GM19238 (cell line): ENCODE results near the gene BMAL2.
A peak's percentile ranks its signal among the peaks of the same experiment; 100 is the strongest.

Experiments
- DNase-seq: peaks from one replicate; pipeline ENCODE4 v3.0.0; 2011; ENCODE audit warnings: low spot score; ENCODE audit not compliant: insufficient read length

The BMAL2 gene, protein sequence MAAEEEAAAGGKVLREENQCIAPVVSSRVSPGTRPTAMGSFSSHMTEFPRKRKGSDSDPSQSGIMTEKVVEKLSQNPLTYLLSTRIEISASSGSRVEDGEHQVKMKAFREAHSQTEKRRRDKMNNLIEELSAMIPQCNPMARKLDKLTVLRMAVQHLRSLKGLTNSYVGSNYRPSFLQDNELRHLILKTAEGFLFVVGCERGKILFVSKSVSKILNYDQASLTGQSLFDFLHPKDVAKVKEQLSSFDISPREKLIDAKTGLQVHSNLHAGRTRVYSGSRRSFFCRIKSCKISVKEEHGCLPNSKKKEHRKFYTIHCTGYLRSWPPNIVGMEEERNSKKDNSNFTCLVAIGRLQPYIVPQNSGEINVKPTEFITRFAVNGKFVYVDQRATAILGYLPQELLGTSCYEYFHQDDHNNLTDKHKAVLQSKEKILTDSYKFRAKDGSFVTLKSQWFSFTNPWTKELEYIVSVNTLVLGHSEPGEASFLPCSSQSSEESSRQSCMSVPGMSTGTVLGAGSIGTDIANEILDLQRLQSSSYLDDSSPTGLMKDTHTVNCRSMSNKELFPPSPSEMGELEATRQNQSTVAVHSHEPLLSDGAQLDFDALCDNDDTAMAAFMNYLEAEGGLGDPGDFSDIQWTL

DNA sequence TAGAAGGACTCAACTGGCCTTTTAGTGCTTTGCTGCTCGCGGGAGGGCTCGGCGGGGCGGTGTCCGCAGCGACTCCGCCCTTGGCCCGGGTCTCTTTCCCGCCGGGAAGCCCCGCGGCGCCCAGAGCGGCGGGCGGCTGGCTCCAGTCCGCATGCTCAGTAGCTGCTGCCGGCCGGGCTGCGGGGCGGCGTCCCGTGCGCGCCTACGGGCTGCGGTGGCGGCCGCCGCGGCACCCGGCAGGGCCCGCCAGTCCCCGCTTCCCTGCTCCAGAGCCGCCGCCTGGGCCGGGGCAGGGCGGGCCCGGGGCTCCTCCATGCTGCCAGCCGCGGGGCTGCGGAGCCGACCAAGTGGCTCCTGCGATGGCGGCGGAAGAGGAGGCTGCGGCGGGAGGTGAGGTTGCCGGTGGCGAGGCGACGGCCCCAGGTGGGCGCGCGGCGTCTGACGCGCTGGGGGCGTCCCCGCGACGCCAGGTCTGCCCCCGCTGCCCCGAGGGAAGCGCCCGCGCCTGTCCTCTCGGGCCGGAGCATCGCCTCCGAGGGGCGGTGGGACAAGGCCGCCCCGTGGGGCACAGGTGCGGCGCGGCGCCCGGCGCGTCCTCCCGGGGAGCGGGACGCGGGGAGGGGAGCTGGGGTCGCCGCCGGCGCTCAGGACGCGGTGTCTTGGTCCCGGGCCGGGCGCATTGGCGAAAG, at the start of gene BMAL2:
Gene BMAL2, plus strand, starts transcription at position 123 of the 689 bp plus-strand sequence. Its CDS starts 237 bp downstream, at position 360.
- DNase-seq: peak; percentile 62

DNA sequence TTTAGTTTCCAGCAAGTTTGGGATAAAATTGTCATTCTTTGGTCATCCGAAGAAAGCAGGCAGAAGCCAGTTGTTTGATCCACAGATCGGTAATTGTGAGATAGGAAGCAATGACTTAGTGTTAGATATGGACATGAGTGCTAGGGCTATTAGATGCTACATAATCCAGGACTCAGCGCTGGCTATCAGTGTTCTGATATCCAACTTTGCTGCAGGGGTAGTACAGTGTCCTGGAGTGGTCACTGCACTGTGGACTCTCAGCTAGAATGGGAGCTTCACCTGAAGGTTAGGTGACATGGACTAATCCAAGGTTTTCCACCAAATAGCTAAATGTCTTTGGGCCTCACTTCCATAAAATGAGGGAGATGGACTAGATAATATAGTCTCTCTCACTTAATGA, 48.6 kb upstream of the BMAL2 start:
- DNase-seq: no peak

DNA sequence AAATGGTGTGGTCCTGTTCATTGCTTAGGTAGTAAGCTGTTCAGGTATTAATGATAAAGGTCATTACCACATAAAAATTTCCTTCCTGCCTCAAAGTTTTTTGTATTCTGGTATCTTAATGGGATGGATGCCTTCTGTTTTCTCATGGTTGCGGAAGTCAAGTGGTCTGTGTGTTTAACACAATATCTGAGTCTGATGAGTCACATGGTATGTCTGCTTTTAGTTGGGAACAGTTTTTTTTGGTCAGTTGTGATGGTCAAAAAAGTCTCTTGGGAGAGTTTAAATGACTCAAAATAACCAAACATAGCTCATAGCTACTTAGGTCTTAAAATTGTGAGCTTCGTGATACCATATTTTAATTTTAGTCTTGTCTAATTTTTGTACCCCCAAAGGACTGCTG, 47.9 kb upstream of the BMAL2 start:
- DNase-seq: no peak

DNA sequence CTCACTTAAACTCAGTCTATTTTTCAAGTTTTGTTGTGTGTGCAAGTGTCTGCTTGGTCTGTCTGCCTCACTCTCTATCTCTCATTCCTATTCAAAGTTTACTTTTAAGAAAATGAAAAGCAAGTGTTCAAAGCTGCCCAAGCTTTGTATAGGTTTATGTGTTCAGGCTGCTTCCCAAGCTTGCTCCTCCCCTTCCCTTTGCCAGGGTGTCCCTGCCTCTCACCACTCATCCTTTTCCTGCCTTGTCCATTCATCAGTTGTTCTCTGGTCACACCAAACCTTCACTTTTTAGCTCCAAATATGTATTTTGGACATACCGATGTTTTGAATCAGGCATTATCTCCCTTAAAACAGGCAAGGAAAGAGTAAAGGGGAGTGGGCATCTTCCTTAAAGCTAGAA, 47.2 kb upstream of the BMAL2 start:
- DNase-seq: no peak

DNA sequence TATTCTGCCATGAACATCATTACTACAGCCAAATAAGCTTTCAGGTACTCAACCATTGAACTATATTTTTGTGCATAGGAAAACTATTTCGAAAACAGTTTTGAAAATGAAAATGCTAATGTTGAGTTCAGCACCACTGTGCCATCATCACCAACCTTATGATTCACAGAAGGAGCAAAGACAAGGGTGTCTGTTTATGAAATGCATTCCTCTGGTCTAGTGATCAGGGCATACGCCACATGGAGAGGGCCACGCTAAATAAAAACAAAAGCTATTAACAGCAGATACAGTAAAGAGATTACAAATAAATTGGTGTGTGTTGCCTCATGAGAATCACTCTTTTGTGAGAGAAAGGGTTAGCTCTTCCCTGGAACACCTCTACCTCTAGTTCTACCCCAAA, 43.2 kb upstream of the BMAL2 start:
- DNase-seq: no peak

DNA sequence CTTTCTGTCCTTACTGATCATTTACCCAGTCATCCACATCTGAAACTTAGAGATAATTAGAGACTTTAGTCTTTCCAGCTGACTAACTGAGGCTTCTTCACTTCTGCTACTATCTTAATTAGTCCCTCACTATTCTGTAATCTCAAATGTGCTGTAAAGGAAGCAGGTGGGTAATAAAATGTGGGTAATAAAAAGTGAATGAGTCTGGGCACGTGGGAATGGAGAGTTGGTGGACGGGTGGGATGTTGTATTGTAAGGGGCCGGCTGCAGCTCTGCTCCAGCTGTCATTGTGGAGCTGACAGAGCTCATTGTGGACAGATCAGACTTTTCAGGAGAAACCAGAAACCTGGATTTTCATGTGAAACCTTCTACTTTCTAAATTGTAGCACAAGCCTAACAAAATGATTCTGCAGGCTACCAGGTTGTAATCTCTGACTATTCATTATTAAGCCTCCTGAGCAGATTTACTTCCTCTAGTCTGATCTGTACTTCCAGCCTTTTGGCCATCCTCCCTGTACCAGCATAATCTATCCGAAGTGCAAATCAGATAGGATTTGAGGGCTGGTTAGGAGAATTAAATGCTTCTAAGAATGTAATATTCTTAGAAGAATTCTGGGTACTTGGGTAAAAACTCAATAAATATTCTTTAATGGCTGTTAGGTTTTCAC, 42.0 kb upstream of the BMAL2 start:
- no peak for DNase-seq

DNA sequence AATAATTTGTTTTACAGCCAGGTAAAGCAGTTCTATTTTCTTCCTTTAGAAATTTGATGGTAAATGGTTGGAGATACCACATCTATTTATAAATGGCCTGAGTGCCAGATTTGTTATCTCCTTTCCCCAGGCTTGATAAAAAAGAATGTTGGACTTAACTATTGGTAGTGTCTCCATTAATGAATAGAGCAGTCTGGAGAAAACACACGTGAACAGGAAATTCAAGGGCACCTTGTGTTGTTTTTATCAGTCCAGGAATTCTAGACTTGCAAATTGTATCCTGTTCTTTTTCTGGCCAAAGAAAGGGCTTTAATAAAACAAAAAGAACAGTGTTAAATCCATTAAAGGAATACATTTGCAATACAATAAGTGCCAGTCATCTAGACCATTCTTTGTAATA, 40.8 kb upstream of the BMAL2 start:
- no peak for DNase-seq

DNA sequence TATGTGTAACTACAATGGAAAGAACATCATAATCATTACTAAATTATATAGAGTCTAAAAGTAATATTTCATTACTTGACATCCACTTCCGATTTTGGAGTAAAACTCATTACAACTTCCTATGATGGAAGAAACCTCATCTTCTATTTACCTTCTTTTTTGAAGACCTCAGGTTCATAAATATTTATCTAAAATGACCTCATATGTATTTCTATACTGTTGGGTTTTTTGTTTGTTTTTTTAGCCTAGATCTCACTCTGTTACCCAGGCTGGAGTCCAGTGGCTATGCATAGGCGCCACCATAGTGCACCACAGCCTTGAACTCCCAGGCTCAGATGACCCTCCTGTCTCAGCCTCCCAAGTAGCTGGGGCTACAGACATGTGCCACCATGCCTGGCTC, 39.9 kb upstream of the BMAL2 start:
- no peak for DNase-seq

DNA sequence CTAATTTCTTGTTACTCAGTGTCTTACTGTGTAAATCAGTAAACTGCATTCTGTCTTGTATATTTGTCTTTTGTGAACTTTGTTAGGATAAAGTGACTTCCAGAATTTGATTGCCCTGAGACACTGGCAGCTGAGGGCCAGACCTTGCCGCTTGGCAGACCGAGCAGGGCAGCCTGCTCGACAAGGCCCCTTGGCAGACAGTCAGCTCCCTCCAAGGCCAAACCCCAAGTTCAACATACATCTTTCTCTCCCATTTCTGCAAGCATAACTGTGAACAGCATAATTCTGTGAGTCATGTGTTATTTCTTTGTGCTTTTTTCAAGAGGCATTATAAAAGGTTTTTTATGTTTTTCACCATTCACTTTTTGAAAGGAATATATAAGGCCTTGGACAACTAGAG, 39.2 kb upstream of the BMAL2 start:
- no peak for DNase-seq

DNA sequence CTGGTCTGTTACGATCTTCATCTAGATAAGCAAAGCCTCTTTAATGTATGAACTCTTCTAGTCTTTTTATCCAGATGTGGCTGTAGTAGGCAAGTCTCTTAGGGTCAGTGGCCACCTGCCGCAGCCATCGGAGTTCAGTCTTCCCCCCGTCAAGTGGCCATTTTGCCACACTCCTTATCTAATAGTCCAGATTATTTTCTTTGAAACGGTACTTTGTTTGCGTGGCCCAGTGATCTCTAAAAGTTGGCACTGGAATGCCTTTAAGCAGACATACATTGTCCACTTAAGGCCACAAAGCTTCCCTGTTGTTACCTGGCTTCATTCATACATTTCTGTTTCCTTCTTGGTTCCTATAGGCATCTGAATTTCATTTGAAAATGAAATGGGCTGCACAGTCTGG, 36.0 kb upstream of the BMAL2 start:
- no peak for DNase-seq

DNA sequence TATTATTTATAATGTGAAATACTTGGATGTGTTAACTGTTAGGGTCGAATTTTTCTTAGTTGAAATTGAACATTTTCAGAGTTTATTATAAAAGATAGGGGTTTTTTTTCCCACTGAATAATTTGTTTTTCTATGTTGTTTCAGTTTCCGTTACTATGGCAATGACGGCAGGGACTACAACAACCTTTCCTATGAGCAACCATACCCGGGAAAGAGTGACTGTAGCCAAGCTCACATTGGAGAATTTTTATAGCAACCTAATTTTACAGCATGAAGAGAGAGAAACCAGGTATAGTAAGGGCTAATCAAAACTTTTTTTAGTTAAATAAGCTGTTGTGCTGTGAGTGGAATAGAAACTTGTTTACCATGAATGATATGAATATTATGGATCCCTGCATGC, 35.1 kb upstream of the BMAL2 start:
- DNase-seq: no peak

DNA sequence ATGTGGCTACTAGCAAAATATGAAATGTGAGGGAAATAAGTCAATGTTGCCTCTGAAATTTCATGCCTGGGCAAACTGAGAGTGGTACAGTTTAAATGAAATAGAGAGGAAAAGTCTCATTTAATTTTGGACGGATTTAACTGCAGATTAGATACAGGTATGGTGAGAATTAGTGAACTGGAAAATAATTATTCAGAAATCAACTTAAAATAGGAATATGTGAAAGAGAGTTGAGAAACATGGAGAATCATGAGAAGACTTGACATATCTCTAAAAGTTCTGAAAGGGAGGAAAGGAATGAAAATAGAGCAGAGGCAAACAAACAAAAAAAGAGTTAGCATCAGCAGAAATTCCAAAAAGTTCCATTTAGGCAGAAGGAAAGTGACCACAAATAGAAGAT, 33.5 kb upstream of the BMAL2 start:
- DNase-seq: no peak

DNA sequence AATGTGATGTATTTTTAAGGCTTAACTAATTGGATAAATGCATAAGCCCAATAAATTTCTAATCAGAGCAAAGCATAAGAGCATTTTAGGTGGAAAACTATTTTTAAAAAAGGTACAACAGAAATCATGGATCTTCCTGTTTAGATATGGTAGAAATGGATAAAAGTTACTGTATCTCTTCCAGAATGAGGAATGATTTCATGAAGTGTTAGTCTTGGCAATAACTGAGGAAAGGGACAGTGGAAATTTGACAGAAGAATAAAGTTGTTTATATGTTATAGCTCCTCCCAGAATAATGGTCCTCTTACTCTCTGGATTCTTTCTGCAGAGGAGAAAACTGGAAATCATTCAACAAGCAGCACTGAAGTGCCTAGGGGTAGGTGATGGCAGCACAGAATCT, 32.4 kb upstream of the BMAL2 start:
- DNase-seq: no peak

DNA sequence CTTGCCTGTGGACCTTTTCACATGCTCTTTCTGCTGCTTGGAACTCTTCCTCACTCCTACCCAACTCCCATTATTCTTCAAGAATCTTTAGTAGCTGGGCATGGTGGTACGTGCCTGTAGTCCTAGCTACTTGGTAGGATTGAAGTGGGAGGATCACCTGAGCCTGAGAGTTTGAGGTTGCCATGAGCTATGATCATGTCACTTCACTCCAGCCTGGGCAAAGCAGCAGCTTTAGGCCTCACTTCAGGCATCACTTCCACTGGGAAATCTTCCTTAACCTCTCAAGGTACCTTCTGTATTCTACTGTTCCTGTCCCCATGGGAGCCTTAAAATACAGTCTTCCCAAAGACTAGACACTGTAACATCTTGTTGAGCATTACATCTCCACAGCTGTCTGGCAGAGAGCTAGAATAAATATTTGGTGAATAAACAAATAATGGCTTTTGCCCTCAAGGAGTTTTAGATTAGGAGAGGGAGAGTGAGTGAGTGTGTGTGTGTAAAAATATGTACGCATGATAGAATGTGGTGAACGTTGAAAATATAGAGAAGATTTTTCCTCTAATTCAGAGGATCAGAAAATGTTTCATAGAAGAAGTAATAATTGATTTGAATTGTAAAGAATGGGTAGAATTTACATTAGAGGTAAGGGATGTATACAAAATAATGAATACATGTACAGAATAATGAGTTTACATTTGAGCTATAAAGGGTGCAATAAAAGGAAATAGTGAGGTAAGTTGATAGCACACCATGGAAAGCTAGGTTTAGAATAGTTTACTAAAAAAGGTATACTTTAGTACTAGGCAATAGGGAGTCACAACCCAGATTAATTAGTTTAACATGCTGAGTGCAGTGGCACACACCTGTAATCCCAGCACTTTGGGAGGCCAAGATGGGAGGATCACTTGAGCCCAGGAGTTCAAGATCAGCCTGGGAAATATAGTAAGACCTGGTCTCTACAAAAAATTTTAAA, 29.2 kb upstream of the BMAL2 start:
- no peak for DNase-seq

DNA sequence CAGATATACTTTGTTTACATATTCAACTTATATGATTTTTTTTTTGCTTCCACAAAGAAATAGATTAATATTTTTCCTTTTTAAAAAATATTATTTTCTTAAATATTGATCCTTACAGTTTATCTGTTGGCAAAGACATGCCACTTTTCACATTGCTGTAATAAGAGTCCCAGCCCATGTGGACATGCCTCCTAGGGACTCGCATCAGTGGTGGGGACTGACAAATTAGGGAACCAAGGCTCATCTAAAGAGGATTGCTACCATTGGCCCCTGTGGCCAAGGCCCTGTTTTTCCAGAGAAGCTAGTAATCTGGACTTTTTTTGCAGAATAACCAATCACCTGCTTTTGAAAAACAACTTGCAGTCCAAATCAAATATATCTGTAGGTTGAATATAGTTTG, 27.8 kb upstream of the BMAL2 start:
- DNase-seq: no peak

DNA sequence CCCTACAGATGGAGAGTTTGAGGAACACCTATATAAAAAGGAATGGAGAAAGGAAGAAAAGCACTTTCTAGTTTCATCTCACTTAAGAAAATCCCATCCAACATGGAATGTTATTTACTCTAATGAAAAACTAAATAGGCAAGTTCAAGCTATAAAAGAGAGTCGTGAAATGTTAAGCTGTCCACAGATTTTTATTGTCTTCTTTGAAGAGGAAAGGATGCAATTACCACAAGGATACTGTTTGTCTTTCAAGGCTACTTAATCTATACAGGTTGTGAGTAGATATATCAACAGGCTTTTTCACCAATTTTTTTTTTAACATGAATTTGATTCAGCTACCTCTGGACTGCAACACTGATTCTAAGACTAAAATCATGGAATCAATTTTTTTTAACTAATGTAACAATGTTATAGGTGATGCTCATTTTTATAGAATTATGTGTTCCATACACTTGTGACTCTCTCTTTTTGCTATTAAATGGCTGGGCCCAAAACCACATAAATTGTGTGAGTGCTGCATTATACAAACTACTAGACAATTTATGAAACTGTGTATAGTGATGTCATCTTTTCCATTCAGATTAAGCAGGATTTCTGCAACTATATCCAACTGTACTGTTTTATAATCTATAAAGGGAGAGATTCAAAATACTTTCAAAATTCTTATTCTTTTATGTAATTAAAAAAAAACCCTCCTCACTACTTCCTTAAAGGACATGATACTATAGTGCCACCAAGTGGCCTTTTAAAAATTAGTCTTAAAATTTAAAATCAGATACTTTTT, 26.8 kb upstream of the BMAL2 start:
- DNase-seq: no peak

DNA sequence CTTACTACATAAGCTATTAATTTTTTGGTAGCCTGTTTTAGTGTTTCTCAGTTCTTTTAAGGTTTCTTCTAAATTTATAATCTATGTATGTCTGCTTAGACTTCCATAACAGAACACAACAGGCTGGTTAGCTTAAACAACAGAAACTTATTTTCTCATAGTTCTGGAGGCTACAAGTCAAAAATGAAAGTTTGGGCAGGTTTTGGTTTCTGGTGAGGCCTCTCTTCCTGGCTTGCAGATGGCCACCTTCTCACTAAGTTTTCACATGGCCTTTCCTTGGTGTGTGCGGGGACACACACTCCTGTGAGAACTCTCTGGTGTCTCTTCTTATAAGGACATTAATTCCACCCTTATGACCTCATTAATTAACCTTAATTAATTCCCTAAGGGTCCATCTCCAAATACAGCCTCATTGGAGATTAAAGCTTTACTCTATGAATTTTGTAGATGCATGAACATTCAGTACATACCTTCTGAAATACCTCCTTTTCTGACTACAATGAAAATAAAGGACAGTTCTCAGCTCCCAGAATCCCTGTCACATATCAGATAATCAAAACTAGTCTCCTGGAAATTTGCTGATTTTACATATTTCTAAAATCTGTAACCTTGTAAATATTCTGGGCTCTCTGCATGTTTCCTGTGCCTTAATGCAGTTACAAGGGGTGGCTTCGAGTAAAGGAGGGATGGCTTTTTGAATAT, 23.2 kb upstream of the BMAL2 start:
- DNase-seq: no peak

DNA sequence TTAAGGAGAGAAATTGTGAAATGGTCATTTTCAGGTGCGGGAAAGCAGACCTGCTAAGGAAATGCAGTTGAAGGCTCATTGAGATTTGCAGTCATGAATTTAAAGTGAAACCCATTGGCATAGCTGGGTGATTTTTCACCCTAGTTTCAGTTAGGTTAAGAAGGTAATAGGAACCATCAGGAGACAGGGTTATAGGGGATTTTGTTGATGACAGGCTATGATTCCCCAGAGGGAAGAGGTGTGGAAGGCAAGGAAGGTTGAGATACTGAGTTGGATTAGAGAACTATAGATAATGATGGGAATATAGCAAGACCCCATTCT, 22.7 kb upstream of the BMAL2 start:
- no peak for DNase-seq

DNA sequence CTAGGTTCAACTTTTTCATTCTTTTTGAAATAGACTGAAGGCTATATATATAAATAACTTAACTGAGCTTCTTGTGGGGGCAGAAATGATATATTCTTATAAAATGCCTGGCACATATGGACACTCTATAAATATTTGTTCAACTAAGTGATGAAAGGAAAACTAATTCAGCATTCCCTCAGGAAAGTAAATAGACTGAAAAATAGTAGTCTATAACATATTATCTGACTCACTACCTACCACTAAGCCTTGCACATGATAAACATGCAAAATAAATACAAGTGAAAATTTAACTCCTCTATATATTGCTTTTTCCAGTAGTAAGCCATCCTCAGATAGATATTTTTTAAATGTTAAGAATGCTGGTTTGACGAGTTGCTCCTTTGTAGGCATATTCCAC, 15.7 kb upstream of the BMAL2 start:
- no peak for DNase-seq

DNA sequence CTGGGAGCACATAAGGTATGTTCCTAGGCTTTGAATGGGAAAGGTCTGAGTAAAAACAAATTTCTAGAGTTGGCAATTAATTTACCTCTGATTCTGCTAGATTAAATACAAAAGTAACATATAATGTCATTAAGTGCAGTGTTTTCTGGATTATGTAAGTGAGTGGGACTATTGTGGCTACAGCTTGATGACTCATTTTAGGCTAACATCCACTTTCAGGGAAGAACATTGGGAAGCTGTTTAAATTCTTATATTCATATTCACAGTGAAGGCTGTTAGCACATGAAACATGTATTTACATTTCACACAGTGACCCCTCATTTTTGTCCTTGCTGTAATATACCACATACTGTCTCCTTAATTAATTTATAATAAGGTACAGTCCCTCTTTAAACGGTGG, 13.2 kb upstream of the BMAL2 start:
- DNase-seq: no peak
